ENCODE measurements around the gene CES1.
"Not testable (repeated sequence)": the region's sequence is repeated elsewhere in the genome, so short reads cannot be mapped to it uniquely, and the experiment has no call there.

The CES1 gene

DNA sequence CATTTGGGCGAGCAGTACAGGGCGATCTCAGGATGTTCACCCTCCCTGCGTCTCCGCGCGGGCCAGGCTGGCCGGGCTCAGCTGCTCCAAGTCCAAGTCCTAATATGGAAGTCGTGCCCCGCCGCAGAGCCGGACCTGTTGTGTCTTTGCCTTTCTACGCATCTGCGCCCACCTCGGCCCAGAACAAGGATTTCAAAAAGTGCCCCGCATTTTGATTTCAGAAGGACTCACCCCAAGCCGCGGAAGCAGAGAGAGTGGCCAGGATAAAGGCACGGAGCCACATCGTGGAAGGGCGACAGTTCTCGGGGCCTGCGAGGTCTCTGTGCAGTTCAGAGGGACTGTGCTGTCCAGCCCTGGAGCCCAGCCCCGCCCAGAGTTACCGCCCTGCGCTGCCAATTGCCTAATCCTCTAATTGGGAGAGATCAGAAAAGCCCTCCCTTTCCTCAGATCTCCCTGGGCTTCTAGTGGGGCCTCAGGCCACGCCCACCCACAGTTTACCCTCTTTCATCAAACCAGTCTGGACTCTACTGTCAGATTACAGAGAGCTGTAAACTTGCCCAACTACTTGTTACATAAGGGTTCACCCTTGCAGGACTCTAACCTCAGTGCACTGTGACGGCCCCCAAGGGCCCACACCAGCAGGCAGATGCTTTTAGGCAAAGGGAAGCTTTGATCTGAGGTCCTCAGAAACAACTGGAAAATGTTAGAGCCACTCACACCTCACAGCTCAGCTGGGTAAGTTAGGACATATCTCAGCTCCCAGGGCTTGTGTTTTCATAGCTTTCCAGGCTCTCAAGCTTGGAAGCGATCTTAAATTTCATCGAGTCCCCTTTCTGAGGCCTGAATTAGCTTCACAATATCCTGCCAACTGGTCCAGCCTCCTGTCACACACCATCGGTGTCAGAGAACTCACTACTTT lies at the start of gene CES1:
CES1 (minus strand) TSS at position 324 of the 919 bp plus-strand sequence; CDS start at position 283, 41 bp downstream.
- no peak for DNase-seq

DNA sequence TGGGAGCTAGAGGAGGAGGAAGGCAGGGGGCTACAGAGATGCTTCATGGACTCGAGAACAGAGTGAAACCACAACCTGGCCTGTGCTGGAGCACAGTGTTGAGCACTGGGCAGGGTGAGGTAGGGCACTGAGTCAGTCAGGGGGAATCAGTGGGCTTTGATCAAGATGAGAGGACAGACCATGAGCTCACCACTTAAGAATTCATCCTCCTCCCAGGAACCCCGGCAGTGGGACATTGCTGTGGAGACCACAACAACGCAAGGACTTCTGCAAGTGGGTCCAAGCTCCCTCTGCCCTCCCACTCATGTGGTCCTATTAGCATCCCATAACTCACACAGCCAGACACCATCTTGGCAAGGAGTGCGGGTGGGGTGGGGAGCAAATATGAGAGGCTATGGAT lies 44.0 kb upstream of the CES1 start:
- DNase-seq, result no peak

DNA sequence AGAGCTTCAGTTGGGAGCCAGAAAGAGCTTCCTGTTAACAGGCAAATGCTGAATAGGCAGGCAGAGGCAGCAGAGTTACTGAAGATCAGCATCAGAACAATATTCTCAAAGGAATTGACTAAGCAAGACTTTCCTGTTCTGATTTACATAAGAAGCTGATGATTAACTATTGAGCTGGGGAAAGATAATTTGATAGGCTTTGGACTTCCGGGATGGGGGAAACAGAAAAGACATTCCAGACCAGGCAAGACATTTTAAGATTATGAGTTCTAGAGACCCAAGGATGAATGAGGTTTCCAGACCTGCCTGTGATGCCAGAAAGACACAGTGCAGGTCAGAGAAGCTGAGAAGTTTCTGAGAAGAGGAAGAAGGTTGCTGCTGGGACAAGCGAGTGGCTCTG lies 42.4 kb upstream of the CES1 start, which contains the start of gene CES5A:
CES5A (minus strand) TSS at position 101 of the 400 bp plus-strand sequence. CDS start 152 bp downstream, outside the sequence.
- no peak for DNase-seq

DNA sequence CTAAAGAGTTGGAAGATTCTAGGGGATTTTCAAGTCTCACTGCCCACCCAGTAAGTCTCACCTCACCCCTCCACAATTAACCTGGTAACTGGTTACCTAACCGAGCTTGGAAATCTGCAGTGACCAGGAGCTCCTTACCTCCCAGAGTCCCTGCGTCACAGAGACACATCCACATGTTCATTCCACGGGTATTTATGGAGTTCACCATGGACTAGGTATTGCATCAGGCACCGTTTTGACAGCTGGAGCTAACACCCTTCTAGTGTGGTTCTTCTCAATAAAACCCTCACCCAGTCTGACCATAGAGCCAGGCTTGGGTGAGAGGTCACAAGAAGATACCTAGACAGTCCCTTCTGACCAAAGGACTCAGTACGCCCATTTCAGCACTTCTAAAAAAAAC lies 40.2 kb upstream of the CES1 start:
- DNase-seq, result no peak

DNA sequence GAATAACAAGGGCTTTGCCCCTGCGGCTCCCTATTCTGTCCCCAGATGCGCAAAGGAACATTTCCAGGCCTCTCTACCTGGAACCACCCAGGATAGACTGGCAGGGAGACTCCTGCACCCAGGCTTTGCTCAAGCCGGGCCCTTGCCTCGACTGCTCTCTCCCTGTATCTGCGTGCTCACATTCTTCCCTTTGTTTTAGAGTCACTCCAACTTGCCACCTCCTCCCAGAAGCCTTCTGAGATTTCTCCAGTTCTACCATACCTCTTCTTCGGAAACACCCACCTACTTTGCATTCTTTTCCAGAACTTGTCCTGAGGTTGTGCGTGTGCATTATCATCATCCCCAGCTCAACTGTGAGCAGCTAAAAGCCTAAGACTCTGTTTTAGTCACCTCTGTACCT lies 39.2 kb upstream of the CES1 start:
- no peak for DNase-seq

DNA sequence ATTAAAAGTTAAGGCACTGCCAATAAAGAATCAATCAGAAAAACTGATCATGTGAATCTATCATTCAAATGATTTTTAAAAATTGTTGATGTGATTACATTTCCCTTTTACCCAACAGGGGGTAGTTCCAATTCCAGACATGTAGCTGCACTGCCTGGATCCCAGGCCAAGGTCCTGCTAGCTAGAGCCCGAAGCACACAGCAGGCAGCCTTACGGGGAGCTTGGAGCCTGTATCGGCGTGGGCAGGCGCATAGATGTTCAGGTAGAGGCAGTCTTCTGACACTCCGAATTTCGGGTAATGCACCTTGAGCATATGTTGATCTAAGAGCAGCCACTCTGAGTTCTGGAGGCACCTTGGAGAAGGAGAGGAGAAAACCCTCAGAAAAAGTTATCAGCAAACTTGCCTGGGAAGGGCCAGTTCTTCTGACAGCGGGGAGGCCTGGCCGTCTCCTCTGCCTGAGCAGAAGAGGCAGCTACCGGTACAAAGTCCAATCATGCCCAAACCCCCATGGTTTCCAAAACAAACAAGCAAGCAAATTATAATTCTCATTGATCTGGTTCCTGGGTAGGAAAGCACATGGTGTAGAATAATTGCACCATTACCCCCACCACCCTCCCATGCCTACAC lies 38.6 kb upstream of the CES1 start:
- no peak for DNase-seq

DNA sequence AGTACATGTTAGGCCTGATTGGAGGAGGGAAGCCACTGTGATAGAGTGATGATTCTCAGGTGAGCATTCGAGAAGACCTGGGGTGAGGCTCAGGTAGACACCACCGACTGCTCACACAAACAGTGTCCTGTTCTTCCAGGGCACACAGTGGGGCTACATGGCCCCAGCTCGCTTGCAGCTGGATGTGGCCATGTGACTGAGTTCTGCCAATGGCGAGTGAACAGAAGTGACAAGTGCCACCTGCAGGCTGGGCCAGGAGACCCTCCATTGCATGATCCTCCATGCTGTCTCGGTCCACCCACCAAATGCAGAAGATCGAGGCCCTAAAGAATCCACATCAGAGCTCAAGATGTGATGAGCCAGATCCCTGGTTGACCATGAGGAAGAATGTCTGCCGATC lies 36.1 kb upstream of the CES1 start:
- DNase-seq, result no peak

DNA sequence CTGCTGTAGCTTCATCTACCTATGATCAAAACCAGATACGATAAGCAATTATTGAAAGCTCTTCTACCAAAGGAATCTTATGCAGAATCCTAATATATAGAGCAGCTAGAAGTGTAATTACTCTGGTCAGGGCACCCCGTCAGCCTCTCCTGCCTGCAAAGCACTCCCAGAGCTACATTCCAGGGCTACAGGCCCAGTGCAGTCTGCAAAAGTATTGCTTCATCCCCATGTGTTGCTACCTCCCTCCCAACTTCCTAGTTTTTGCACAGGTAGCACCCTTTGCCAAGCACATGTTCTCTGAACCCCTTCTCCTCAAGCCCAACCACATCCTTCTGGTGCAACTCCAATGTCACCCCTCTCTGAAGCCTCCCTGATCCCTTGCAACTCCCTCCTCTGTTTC lies 35.2 kb upstream of the CES1 start:
- no peak for DNase-seq

DNA sequence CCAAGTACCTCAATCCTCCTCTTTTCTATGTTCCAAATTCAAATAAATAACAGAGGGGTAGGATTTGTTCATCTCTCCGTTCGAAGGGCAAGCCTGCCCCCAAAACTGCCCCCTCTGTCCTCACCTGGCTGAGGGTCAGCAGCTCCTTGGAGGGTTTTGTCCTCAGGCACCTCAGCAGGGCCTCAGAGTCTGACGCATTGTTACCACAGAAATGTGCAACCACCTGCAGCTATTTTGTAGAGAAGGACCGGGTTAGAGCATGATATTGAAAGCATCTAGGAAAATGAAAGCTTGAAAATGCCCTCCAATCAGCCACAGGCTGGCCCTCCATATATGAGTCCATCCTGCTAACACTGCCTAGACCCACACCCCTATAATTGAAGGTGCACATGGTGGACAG lies 28.4 kb upstream of the CES1 start:
- no peak for DNase-seq

DNA sequence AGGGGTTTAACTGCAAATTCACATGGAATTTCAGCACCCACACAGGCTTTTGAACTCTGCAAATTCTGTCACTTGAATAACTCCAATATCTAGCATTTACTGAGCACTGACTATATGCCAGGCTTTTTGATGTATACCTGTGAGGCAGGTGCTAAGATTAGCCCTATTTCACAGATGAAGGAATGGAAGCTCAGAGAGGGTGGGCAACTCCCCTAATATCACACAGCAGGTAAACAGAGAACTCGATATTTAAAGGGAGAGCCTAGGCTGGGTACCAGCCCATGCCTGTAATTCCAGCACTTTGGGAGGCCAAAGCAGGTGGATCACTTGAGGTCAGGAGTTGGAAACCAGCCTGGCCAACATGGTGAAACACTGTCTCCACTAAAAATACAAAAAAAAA lies 24.8 kb upstream of the CES1 start:
- not testable (repeated sequence) for DNase-seq

DNA sequence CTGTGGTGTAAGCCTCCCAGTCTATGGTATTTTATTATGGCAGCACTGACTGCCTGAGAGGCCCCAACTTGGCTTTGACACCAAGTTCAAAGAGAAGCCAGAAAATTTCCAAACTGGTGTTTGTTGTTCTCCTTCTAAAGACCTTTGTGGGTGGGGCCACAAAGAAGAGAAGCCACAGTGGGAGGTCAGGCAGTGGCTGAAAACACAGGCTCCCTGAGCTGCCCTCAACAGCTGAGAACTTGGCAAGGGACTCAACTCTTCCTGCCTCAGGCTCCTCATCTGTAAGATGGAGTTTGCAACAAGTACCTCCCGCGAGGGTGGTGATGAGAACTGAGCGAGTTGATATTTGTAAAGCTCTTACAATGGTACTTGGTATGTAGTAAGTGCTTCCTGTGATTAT lies 24.1 kb upstream of the CES1 start:
- no peak for DNase-seq

DNA sequence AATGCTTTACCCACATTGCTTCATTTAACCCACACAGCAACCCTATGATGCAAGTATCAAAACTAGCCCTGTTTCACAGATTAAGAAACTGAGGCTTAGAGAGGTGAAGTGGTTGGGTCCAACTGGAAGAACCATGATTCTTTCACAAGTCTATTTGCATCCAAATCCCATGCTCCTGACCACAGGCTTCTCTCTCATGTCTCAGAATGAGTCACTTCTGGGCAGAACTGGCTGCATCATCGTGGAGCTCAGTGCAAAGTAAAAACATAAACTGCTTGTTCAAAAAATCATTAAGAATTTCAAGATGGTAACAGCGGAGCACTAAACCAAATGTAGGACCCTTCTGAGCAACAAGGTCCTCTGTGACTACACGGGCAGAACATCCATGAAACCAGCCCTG lies 20.2 kb upstream of the CES1 start:
- no peak for DNase-seq

DNA sequence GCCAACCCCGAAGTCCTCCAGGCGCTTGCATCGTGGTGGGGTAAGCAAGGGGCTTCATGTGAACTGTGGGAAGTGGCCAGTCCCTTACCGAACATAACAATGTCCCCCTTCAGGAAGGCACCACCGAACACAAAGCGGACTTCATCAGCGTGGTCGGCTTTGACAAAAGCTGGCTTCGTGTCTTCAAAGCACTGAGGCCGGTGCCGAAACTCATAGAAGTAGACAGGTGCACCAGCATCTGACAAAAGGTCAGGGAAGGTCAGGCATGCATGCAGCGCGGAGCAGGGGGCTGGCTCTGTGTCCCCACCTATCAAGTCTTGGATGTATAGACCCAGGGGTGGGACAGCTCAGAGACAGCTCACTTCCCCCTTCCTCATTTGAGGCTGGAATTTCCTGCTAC lies 16.6 kb upstream of the CES1 start:
- DNase-seq, result no peak

DNA sequence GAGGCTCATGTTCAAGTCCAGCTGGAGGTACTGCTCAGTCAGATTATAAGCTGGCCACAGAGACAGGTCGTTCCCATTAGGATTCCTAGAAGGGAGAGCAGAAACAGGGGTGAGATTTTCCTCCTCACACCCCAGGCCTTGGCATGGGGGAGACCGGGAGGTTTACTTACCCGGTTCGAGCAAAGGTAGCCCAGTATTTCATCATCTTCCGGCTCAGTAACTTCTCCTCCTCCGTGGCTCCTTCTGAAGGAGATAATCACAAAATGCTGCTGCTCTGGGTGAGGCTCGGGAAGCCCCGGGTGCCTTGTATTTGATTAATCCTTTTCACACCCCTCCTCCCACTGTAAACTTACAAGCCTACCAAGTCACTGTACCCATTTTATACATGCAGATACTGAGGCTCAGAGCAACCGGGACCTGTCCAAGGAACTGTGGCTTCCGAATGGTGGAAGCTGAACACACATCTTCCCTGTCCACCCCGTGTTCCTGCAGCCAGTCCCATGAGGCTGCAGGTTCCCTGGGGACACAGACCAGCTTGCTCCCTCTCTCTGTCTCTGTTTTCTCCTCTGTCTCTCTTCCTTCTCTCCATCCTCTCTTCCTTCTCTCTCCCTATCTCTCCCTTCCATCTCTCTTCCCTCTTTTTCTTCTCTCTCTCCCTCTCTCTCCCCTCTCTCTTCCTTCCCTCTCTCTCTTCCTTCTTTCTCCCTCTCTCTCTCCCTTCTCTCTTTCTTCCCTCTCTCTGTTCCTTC lies 13.9 kb upstream of the CES1 start:
- DNase-seq, result no peak

DNA sequence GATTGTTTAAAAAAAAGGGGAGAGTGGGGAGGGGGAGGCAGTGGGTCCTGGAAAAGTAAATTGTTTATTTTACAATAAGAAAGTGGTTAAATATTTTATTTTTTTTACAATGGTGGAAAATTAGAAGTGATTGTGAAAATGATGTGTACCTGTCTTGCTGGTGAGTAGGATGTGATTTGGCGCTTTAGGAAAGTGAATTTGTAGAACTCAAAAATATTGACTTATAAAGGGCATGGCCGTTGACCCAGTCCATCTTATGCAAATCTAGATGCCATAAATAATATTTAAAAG lies 10.2 kb upstream of the CES1 start:
- DNase-seq, result no peak

DNA sequence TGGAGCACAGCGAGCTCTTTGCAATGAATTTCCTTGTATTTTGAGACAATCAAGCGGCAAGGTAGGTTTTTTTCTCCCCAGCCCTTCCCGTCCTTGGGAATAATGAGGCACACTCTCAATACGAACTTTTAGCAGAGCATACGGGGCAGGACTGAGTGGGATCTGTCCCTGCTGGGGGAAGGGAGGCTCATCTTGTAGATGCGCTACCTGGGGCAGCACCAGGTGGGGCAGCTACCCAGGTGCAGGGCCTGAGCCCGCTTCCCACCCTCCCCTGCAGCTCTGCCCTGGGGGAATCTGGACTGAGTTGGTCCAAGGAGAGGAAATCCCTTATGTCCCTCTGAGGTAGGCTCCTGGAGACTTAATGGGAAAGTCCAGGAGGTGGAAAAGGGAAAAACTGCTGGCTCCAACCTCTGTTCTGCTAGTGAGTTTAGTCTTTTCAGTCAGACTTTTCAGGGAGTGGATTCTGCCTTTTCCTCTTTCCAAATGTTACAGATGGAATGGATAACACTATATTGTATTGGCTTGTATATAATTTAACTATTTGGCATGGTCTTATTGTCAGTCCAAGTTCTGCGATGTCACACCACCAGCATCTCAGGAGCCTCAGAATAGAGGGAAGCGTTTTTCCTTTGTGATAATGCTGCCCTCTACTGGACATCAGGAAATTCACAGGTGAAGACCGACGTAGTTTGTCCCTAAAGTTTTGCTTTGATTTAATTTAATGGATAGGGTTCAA lies 9.6 kb upstream of the CES1 start:
- DNase-seq, result peak; percentile 16

DNA sequence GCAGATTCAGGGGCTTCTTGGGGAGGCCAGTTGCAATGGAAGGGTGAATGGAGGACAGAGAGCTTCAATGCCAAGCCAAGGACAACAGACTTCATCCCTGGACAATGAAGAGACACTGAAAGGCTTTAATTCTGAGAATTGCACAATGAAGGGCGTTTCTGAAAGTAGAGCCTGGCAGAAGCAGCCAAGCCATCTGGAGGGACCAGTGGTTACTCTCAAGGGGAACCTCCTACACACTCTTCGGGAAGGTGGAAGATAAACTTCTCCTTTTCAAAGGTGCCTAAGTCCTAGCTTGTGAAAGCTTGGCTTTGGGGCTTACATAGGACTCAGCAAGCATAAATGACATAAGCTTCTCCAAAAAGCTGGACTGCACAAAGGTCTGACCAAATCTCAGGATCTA lies 6.2 kb upstream of the CES1 start:
- DNase-seq, result no peak

DNA sequence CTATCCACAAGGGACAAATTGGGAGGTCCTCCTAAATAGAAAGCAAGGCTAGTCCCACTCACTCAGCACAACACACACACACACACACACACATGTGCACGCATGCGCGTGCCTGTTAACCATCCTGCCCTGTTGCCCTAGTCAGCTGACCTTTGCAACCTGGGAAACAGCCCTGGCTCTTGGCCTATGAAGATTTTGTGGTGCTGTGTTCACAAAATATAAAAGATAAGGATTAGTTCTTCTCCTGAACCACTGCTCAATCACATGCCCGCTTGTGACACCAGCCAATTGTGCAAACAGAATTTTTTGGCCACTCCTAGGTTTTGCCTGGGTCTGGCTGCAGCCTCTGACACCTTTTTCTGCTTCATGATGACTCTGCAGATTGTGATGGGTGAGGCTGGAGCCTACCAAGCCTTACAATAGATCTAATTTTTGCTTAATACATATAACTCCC lies 3.3 kb upstream of the CES1 start:
- DNase-seq, result no peak

DNA sequence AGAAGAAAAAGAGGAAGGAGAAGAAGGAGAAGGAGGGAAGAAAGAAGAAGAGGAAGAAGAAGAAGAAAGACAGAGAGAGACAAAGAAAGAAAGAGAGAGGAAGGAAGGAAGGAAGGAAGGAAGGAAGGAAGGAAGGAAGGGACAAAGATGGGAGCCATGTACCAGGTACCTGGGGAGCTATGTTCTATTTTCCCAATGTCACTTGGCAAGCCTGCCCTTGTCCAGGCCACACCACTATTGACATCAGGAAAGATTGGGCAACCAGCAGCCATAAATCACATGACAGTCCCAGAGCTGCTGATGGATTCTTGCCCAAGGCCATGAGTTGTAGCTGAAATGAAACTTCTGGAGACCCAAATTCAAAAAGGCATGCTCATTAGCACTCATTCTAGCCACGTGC lies 2.7 kb upstream of the CES1 start:
- DNase-seq, result no peak

DNA sequence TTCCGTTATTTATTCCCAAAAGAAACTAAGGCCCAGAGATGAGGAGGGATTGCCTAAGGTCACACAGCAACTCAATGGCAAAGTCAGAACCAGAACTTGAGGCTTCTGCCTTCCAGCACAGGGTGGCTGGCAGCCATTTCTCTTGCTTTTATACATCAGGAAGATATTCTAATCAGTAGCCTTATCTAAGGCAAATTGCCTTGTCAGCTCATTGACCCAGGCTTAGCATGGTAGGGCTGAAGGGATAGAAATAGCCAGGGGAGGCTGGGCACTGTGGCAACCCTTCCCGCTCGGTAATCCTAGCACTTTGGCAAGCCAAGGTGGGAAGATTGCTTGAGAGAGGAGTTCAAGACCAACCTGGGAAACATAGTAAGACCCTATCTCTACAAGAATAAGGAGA lies 2.3 kb upstream of the CES1 start:
- DNase-seq, result not testable (repeated sequence)

DNA sequence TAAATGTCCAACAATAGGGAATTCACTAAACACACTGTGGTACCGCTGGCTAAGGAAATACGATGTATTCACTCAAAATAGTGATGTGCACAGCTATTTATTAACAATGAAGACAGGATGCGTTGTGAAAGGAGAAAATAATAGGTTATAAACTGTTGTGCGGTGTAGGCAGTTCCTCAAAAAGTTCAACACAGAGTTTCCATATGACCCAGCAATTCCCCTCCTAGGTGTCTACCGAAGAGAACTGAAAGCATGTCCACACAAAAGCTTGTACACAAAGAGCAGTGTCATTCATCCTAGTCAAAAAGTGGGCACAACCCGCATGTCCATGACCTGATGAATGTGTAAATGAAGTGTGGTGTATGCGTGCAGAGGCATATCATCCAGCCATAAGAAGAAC lies 1.2 kb upstream of the CES1 start:
- no peak for DNase-seq

DNA sequence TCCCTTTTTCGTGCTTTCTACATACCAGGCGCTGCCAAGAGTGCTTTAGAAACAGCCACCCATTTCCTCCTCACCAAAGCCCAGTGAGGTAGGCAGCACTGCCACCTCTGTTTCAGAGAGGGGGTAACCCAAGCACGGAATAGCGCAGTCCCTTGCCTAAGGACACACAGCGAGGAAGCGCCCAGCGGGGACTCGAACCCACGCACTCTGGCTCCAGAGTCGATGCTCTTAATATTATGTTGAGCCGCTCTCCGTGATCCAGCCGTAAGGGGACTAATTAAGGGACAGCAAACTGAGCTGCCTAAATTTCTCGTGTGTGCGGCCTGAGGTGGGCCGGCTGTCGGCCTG lies 497 bp downstream of the CES1 start:
- no peak for DNase-seq

DNA sequence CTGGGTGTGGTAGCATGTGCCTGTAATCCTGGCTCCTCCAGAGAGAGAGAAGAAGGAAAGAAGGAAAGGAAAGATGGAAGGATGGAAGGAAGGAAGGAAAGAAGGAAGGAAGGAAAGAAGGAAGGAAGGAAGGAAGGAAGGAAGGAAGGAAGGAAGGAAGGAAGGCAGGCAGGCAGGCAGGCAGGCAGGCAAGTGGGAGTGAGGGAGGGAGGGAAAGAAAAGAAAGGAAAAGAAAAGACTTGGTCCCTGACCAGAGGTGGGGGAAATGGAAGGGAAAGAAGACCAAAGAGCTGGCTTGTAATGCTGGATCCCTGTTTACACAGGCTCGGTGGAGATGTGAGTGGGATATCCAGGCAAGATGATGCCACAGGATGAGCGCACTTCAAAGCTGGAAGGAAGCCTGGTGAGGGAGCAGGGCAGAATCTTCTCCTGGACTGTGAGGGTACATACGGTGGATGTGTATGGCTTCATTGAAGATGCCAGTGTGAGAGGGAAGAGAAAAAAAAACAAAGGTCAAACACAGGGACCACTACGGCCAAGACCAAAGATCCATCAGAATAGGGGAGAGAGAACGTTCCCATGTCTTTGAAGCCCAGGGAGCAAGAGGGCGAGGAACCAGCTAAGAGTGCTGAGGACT lies 2.1 kb downstream of the CES1 start:
- DNase-seq, result no peak

Measured in NCI-H2227 treated with DMSO at 0.1 percent for 48 hours (cell line).